Stomach smooth muscle (tissue), 2 donors: ENCODE data around the gene PFKM.

Experiments
- H3K27ac ChIP-seq: one replicate; pipeline ENCODE4 v1.7.0; 2013; ENCODE audit warnings: mild to moderate bottlenecking, low read length, inconsistent platforms
- H3K27me3 ChIP-seq, 2 donors: one replicate each; pipeline ENCODE4 v1.7.0; 2013; ENCODE audit warnings: low read length in 2 of 2; ENCODE audit not compliant: insufficient read depth in 2 of 2, control insufficient read depth in 1 of 2
- H3K36me3 ChIP-seq, 2 donors: one replicate each; pipeline ENCODE4 v1.7.0; 2013; ENCODE audit warnings: low read length in 2 of 2; ENCODE audit not compliant: control insufficient read depth in 2 of 2, insufficient read depth in 2 of 2
- H3K4me1 ChIP-seq: one replicate; pipeline ENCODE4 v1.7.0; 2013; ENCODE audit warnings: low read length; ENCODE audit not compliant: control insufficient read depth, insufficient read depth
- H3K4me3 ChIP-seq, 2 donors: one replicate each; pipeline ENCODE4 v1.7.0; 2013; ENCODE audit warnings: low read length in 2 of 2
- H3K9ac ChIP-seq, 2 donors: one replicate each; pipeline ENCODE4 v1.7.0; 2013; ENCODE audit warnings: low read length in 2 of 2, mild to moderate bottlenecking in 1 of 2
- H3K9me3 ChIP-seq, 2 donors: one replicate each; pipeline ENCODE4 v1.7.0; 2013; ENCODE audit warnings: low read length in 2 of 2; ENCODE audit not compliant: control insufficient read depth in 2 of 2
- donor health status: healthy.
- donor health status: Pancreatic carcinoma.

The PFKM gene

DNA sequence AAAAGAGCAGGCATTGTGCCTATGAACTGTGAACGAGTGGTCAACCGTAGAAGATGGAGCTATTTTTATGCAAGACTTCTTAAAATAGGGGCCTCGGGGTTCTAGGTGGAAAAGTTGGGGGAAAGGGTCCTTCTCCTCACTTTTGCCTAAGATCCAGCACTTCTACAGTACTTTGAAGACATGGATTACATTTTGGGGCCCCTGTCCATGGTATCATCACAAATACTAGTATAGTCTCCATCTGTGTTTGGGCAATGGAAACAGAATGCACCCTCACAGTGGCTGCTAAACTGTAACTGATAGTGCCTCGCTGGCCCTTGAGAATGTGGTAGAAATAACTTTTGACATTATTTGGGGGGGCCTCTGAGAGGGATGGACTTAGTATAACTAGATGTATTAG, 58.8 kb downstream of the PFKM start:
- H3K4me1 ChIP-seq: peaks cover 7% of the 10 kb centered on the region
- H3K27me3 ChIP-seq: peaks cover 21 to 41% of the 10 kb centered on the region in 2 donors
- H3K9ac ChIP-seq: no peak overlapping the region
- no peaks in the 10 kb centered on the region for H3K36me3 ChIP-seq
- H3K4me3 ChIP-seq: no peak overlapping the region
- no peak overlapping the region for H3K27ac ChIP-seq
- H3K9me3 ChIP-seq: no peaks in the 10 kb centered on the region

DNA sequence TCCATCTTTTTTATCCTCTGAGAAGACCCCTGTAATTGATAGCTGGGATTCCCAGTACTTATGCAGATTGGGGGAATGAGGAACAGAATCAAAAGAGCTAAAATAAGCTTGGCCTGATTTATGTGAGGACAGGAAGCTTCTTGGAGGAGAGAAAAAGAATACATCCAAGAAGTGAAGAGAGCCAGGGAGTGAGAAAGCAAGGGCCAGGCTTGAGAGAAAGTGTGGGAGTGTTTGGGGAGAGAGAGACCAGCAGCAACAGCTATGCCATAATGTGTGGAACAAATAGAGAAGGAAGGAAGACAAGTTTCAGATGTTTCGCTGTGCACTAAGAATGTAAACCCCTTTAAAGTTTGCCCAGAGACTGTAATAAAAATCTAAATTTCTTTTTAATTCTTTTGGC, 60.3 kb downstream of the PFKM start:
- no peak overlapping the region for H3K9ac ChIP-seq
- H3K4me3 ChIP-seq: no peak overlapping the region
- H3K9me3 ChIP-seq: no peaks in the 10 kb centered on the region
- no peak overlapping the region for H3K27ac ChIP-seq
- peaks cover 29 to 55% of the 10 kb centered on the region in 2 donors for H3K27me3 ChIP-seq
- peaks cover 15% of the 10 kb centered on the region for H3K4me1 ChIP-seq
- no peaks in the 10 kb centered on the region for H3K36me3 ChIP-seq

DNA sequence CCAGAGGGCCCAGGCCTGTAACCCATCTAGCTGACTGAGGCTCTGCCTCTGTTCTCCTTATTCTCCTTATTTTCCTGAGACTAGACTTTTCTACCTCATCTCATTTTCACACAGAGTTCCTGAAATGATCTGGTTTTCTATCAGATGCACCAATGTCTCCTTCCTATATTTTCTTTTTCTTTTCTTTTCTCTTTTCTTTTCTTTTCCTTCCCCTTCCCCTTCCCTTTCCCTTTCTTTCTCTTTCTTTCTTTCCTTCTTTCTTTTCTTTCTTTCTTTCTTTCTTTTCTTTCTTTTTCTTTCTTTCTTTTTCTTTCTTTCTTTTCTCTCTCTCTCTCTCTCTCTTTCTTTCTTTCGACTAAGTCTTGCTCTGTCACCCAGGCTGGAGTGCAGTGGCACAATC, 61.3 kb downstream of the PFKM start:
- Histone ChIP-seq H3K9me3 (no peaks in the 10 kb centered on the region), H3K27ac (no peak overlapping the region), H3K4me3 (no peak overlapping the region), H3K4me1 (peaks cover 17% of the 10 kb centered on the region), H3K9ac (no peak overlapping the region), H3K36me3 (no peaks in the 10 kb centered on the region), H3K27me3 (peaks cover 34 to 65% of the 10 kb centered on the region in 2 donors)

DNA sequence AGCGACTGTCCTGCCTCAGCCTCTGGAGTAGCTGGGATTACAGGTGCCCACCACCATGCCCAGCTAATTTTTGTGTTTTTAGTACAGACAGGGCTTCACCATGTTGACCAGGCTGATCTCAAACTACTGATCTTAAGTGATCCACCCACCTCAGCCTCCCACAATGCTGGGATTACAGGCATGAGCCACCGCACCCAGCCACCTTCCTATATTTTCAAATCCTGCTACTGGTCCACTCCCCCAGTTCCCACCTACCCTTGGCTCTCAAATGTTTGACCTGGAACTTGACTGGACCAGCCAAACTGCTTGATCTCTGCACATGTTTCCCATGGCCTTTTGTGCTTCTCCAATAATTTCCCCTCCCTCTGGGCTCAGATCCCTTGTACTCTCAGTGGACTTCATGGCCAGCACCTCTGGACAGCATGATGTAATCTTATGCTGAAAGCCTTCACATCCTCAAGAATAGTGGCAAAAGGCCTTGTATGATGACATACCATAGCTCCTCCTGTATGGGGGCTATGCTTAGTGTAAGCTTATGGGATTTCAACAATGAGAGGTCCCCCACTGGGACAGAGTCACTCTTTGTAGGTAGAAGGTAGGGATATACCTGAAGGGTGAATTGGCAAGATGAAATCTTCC, 61.8 kb downstream of the PFKM start:
- H3K4me3 ChIP-seq: no peak overlapping the region
- peaks cover 35 to 66% of the 10 kb centered on the region in 2 donors for H3K27me3 ChIP-seq
- no peaks in the 10 kb centered on the region for H3K9me3 ChIP-seq
- H3K36me3 ChIP-seq: no peaks in the 10 kb centered on the region
- no peak overlapping the region for H3K9ac ChIP-seq
- H3K4me1 ChIP-seq: peaks cover 17% of the 10 kb centered on the region
- H3K27ac ChIP-seq: no peak overlapping the region

DNA sequence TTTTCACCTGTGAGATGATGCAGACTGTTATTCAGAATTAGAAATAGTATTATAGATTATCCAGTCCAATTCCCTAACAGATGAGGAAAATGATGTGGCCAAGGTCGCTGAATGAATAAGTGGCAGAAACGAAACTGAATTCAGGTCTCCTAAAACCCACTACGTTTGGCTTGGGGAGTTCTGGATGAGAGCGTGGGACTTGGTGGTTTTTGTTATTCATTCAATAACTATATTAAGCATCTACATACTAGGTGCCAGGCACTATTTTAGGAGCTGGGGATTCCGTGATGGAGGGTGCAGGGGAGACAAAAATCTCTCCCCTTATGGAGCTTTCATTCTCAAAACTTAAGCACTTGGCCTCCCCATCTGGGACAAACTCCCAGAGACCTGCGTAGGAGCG, 63.5 kb downstream of the PFKM start:
- no peaks in the 10 kb centered on the region for H3K36me3 ChIP-seq
- H3K9ac ChIP-seq: peak overlapping the region in 1 of 2 donors; percentile 47
- H3K9me3 ChIP-seq: no peaks in the 10 kb centered on the region
- peaks cover 17% of the 10 kb centered on the region for H3K4me1 ChIP-seq
- H3K27me3 ChIP-seq: peaks cover 35 to 62% of the 10 kb centered on the region in 2 donors
- H3K4me3 ChIP-seq: peak overlapping the region; percentile 57 to 78
- H3K27ac ChIP-seq: no peak overlapping the region

DNA sequence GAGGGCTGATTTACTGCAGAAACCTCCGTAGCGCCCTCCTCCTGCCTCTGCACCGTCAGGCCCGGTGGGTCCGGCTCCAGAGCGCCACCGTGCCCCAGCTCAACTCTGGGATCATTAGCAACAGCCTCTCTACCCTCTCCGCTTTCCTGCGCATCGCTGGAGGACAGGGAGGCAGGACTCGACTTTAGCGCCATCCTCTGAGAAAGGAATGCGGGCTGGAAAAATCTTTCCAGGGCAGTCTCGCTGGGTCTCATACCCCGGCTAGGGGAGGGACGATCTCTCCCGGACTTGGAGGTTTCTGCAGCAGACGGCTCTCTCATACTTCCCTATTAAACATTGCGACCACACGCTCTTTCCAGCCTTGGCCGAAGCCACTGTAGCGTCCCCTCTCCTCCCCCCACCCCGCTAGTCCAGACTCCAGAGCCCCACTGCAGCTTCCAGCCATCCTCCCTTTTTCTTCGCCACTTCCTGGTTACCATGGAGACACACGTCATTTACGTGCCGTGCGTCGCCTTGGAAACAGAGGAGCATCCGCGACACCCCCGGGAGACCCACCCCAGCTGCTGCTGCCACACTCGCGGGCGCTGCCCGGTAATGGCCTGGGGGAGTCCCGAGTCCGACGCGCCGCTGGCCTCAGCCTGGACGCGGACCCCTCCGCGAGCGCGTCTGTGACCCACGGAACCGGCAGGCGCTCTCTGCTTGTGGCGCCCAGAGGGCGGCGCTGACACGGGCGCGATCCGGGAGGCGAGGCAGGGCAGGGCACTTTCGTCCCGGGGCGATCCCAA, 64.1 kb downstream of the PFKM start, which contains the start of gene CCDC184:
Gene CCDC184 (plus strand): TSS at position 554 of the 785 bp plus-strand sequence. CDS start 479 bp downstream, outside the sequence.
- Histone ChIP-seq H3K9me3 (no peaks in the 10 kb centered on the region), H3K9ac (peak within 1 kb of the TSS in 1 of 2 donors; percentile 47), H3K4me3 (peak within 1 kb of the TSS; percentile 57 to 78), H3K27ac (no peak within 1 kb of the TSS), H3K36me3 (no peaks in the 10 kb centered on the region), H3K27me3 (peaks cover 35 to 60% of the 10 kb centered on the region in 2 donors), H3K4me1 (peaks cover 17% of the 10 kb centered on the region)

DNA sequence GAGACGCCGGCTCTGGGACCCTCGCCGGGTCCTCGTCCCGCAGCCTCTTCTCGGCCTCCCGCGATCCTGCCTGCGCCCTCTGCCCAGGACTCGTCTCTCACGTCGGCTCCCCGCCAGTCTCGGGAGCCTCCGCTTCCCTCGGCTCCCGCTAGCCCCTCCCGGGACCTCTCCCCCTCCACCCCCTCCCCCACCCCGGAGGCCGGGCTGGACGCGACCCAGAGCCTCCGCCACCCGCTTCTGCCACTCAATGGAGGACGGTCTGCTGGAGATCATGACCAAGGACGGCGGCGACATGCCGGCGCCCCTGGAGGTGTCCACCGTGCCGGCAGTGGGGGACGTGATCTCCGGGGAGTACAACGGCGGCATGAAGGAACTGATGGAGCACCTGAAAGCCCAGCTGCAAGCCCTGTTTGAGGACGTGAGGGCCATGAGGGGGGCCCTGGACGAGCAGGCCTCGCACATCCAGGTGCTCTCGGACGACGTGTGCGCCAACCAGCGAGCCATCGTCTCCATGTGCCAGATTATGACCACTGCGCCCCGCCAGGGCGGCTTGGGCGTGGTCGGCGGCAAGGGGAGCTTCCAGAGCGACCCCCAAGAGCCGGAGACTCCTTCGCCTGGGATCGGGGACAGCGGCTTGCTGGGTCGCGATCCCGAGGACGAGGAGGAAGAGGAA, 64.8 kb downstream of the PFKM start:
- Histone ChIP-seq H3K4me1 (peaks cover 17% of the 10 kb centered on the region), H3K9me3 (no peaks in the 10 kb centered on the region), H3K4me3 (peak overlapping the region; percentile 57 to 78), H3K9ac (no peak overlapping the region), H3K36me3 (no peaks in the 10 kb centered on the region), H3K27me3 (peaks cover 35 to 54% of the 10 kb centered on the region in 2 donors), H3K27ac (no peak overlapping the region)

DNA sequence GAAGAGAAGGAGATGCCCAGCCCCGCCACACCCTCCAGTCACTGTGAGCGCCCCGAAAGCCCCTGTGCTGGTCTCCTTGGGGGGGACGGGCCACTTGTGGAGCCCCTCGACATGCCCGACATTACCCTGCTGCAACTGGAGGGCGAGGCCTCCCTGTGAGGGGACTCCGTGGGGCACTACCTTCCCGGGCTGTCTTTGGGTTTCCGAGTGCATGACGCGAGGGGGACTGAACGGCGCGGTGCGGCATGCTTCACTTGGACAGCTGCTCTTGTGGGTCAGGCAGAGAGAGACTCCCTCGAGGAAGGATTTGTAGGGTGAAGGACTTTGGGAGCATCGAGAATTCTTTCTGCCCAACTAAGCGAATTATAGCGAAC, 65.4 kb downstream of the PFKM start:
- Histone ChIP-seq H3K4me1 (peaks cover 17% of the 10 kb centered on the region), H3K36me3 (no peaks in the 10 kb centered on the region), H3K27ac (no peak overlapping the region), H3K27me3 (peaks cover 35 to 54% of the 10 kb centered on the region in 2 donors), H3K9me3 (no peaks in the 10 kb centered on the region), H3K4me3 (peak overlapping the region in 1 of 2 donors; percentile 78), H3K9ac (no peak overlapping the region)

DNA sequence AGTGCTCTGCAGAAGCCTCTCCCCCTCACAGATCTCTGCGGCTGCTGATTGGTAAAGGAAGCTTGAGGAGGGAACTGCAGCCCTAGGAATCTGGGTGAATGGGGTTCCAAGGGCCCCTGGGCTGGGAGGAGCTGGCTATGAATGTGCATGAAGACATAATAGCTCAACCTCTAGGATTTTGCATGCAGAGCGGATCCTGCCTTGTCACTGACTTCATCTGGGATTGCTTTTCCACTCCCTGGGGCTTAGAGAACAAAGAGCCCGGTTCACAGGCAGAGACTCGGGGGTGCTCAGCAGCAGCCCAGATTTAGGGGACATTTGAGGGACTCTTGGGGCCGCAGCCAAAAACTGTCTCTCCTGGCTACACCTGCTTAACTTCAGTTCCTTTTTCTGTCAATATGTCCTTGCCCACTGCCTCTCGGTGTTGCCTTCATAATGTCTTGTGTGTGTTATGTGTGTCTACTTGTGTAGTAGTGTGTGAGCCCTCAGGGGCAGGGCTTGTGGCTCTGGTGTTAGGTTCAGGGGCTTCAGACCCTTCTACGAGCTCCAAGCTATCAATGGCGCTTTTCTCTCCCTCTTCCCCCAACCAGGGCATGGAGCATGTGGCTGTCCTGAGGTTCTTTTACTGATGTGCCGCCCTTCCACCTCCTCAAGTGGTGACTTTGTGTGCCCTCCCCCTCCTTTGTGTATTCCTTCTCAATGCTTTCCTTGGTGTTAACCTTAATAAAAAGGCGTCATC, 66.2 kb downstream of the PFKM start:
- Histone ChIP-seq H3K27ac (no peak overlapping the region), H3K27me3 (peaks cover 30 to 48% of the 10 kb centered on the region in 2 donors), H3K36me3 (no peaks in the 10 kb centered on the region), H3K9ac (no peak overlapping the region), H3K4me1 (peaks cover 17% of the 10 kb centered on the region), H3K9me3 (no peaks in the 10 kb centered on the region), H3K4me3 (no peak overlapping the region)

DNA sequence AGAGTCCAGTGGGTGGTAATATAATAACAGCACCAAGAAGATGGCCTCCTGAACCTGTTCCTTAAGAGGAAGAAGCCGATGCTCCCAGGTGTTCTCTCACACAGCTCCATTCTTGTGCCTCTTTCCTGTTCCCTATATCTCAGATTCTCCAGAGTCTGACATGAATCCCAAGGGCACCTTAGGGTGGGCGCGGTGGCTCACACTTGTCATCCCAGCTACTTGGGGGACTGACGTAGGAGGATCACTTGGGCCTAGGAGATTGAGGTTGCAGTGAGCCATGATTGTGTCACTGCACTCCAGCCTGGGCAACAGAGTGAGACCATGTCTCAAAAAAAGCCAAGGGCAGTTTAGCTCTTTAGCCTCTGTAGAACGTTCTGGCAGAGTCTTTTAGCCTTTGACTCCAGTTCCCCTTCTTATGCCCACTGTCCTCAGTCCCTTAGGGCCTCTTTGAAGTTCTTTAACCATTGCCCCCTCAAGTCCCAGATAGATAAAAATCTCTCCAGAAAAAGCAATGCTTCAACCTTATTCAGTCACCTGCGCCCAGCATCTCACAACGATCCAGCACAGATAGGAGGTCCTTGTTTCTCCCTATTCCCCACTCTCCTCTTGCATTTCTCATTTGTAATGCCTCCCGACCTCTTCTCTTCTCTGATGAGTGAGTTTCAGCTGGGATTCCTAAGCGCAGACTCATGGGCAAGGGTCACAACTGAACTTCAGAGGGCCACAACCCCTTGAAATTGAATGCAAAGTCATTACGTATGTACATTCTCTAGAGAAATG, 68.9 kb downstream of the PFKM start:
- H3K4me3 ChIP-seq: no peak overlapping the region
- peaks cover 15 to 24% of the 10 kb centered on the region in 2 donors for H3K27me3 ChIP-seq
- H3K36me3 ChIP-seq: no peaks in the 10 kb centered on the region
- H3K27ac ChIP-seq: no peak overlapping the region
- H3K4me1 ChIP-seq: peaks cover 9% of the 10 kb centered on the region
- no peak overlapping the region for H3K9ac ChIP-seq
- H3K9me3 ChIP-seq: no peaks in the 10 kb centered on the region
